HEK293 (cell line): Measurements from ENCODE around the gene VRK3.
A peak's percentile ranks its signal among the peaks of the same experiment; 100 is the strongest.

Source experiments
- CTCF ChIA-PET: fragments of 350-600 bp; formaldehyde crosslinking; extraction: SDS; loops from one replicate; lab custom pipeline; 2021; ENCODE audit warnings: antibody characterized with exemption; lab: Yijun Ruan, JAX
- POLR2A ChIA-PET: fragments of 300-600 bp; formaldehyde crosslinking; extraction: SDS; loops from one replicate; lab custom pipeline; 2020; ENCODE audit warnings: antibody characterized with exemption, inconsistent platforms; lab: Yijun Ruan, JAX
- H3K27ac ChIP-seq: fragments of 200-500 bp; sonication (Bioruptor generic); 2 replicates; pipeline ENCODE4 v1.5.1; 2014; ENCODE audit warnings: low read depth, low read length, control low read depth, inconsistent platforms; ENCODE audit errors: extremely low read depth
- H3K36me3 ChIP-seq, 2 experiments: fragments of 200-500 bp in 1 of 2; sonication (Bioruptor generic) in 1 of 2; 1 replicate in 1 of 2; 2 replicates in 1 of 2; pipeline ENCODE4 v1.5.1; 2014 to 2017; ENCODE audit warnings: inconsistent platforms in 2 of 2, low read length in 2 of 2; ENCODE audit not compliant: control insufficient read depth in 2 of 2, insufficient read depth in 1 of 2
- H3K4me1 ChIP-seq: fragments of 200-500 bp; sonication (Bioruptor generic); 2 replicates; pipeline ENCODE4 v1.5.1; 2014; ENCODE audit warnings: mild to moderate bottlenecking, low read length, inconsistent platforms; ENCODE audit not compliant: control insufficient read depth, insufficient read depth
- H3K4me3 ChIP-seq: 2 replicates; pipeline ENCODE4 v1.5.1; 2011; ENCODE audit warnings: low read depth, mild to moderate bottlenecking, control low read depth, low read length, moderate library complexity
- H3K9me3 ChIP-seq: fragments of 200-500 bp; sonication (Bioruptor generic); 2 replicates; pipeline ENCODE4 v1.5.1; 2014; ENCODE audit warnings: low read depth, low read length, inconsistent platforms; ENCODE audit not compliant: control insufficient read depth, insufficient read depth
- HOXA7 ChIP-seq: sonication (generic); formaldehyde crosslinking; IDR thresholded peaks from 2 replicates; pipeline ENCODE4 v1.8.1; 2022; ENCODE audit warnings: missing genetic modification reagents, borderline replicate concordance
- MZF1 ChIP-seq: fragments of 450-650 bp; formaldehyde crosslinking; IDR thresholded peaks from 2 replicates; pipeline ENCODE4 v1.5.1; 2017; ENCODE audit warnings: missing biosample characterization, missing genetic modification characterization, borderline replicate concordance
- PRDM1 ChIP-seq: fragments of 450-650 bp; formaldehyde crosslinking; IDR thresholded peaks from 2 replicates; pipeline ENCODE4; 2016; ENCODE audit warnings: missing biosample characterization, missing genetic modification characterization
- TCF7L2 ChIP-seq: IDR thresholded peaks from 2 replicates; pipeline ENCODE4 v1.6.1; 2011; ENCODE audit warnings: low read depth, mild to moderate bottlenecking, inconsistent platforms, low read length, moderate library complexity, borderline replicate concordance
- ZFHX2 ChIP-seq: fragments of 450-650 bp; formaldehyde crosslinking; conservative IDR thresholded peaks from 2 replicates; pipeline ENCODE4 v1.5.1; 2016; ENCODE audit warnings: missing biosample characterization, missing genetic modification characterization
- ZNF133 ChIP-seq: fragments of 450-650 bp; formaldehyde crosslinking; IDR thresholded peaks from 2 replicates; pipeline ENCODE4 v1.5.1; 2016; ENCODE audit warnings: missing biosample characterization, missing genetic modification characterization
- ZNF223 ChIP-seq: fragments of 450-650 bp; formaldehyde crosslinking; IDR thresholded peaks from 2 replicates; pipeline ENCODE4 v1.5.1; 2016; ENCODE audit warnings: missing biosample characterization, missing genetic modification characterization
- ZNF354C ChIP-seq: fragments of 450-650 bp; formaldehyde crosslinking; IDR thresholded peaks from 2 replicates; pipeline ENCODE4 v1.5.1; 2016; ENCODE audit warnings: missing biosample characterization, missing genetic modification characterization, low read depth, borderline replicate concordance
- ZNF423 ChIP-seq: fragments of 450-650 bp; formaldehyde crosslinking; IDR thresholded peaks from 2 replicates; pipeline ENCODE4 v1.5.1; 2016; ENCODE audit warnings: missing biosample characterization, missing genetic modification characterization
- ZNF654 ChIP-seq: fragments of 450-650 bp; formaldehyde crosslinking; IDR thresholded peaks from 2 replicates; pipeline ENCODE4 v1.5.1; 2016; ENCODE audit warnings: low read depth, missing biosample characterization, missing genetic modification characterization
- ZNF777 ChIP-seq: fragments of 450-650 bp; formaldehyde crosslinking; IDR thresholded peaks from 2 replicates; pipeline ENCODE4 v1.5.1; 2017; ENCODE audit warnings: missing biosample characterization, missing genetic modification characterization, borderline replicate concordance
- TF ChIP-seq, protein P1 (sequence below): fragments of 450-650 bp; formaldehyde crosslinking; IDR thresholded peaks from 2 replicates; pipeline ENCODE4 v1.5.1; 2016; ENCODE audit warnings: missing biosample characterization, missing genetic modification characterization
- TF ChIP-seq, protein P2 (sequence below): fragments of 450-650 bp; formaldehyde crosslinking; IDR thresholded peaks from 2 replicates; pipeline ENCODE4 v1.5.1; 2017; ENCODE audit warnings: missing biosample characterization, missing genetic modification characterization
- TF ChIP-seq, protein P3 (sequence below): fragments of 450-650 bp; formaldehyde crosslinking; IDR thresholded peaks from 2 replicates; pipeline ENCODE4 v1.5.1; 2016; ENCODE audit warnings: missing biosample characterization, missing genetic modification characterization
- TF ChIP-seq, protein P4 (sequence below): fragments of 450-650 bp; formaldehyde crosslinking; IDR thresholded peaks from 2 replicates; pipeline ENCODE4 v1.5.1; 2016; ENCODE audit warnings: missing biosample characterization, missing genetic modification characterization
- TF ChIP-seq, protein P5 (sequence below): fragments of 450-650 bp; formaldehyde crosslinking; IDR thresholded peaks from 2 replicates; pipeline ENCODE4 v1.5.1; 2016; ENCODE audit warnings: missing biosample characterization, missing genetic modification characterization
- TF ChIP-seq, protein P6 (sequence below): fragments of 450-650 bp; formaldehyde crosslinking; IDR thresholded peaks from 2 replicates; pipeline ENCODE4 v1.5.1; 2016; ENCODE audit warnings: missing biosample characterization, missing genetic modification characterization
- TF ChIP-seq, protein P7 (sequence below): fragments of 450-650 bp; formaldehyde crosslinking; IDR thresholded peaks from 2 replicates; pipeline ENCODE4 v1.5.1; 2016; ENCODE audit warnings: missing biosample characterization, missing genetic modification characterization

VRK3 gene

DNA sequence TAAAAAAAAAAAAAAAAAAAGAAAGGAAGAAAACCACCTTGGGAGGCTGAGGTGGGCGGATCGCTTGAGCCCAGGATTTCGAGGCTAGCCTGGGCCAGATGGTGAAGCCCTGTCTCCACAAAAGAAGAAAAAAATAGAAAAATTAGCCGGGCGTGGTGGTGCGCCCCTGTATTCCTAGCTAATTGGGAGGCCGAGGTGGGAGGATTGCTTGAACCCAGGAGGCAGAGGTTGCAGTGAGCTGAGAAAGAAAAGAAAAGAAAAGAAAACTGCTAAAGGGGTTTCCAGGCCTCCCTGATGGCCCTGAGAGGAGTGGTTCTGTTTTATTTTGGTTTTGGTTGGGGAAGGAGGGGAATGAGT is 1.4 kb upstream of the VRK3 start (continued):
- TF ChIP-seq, protein P1, sequence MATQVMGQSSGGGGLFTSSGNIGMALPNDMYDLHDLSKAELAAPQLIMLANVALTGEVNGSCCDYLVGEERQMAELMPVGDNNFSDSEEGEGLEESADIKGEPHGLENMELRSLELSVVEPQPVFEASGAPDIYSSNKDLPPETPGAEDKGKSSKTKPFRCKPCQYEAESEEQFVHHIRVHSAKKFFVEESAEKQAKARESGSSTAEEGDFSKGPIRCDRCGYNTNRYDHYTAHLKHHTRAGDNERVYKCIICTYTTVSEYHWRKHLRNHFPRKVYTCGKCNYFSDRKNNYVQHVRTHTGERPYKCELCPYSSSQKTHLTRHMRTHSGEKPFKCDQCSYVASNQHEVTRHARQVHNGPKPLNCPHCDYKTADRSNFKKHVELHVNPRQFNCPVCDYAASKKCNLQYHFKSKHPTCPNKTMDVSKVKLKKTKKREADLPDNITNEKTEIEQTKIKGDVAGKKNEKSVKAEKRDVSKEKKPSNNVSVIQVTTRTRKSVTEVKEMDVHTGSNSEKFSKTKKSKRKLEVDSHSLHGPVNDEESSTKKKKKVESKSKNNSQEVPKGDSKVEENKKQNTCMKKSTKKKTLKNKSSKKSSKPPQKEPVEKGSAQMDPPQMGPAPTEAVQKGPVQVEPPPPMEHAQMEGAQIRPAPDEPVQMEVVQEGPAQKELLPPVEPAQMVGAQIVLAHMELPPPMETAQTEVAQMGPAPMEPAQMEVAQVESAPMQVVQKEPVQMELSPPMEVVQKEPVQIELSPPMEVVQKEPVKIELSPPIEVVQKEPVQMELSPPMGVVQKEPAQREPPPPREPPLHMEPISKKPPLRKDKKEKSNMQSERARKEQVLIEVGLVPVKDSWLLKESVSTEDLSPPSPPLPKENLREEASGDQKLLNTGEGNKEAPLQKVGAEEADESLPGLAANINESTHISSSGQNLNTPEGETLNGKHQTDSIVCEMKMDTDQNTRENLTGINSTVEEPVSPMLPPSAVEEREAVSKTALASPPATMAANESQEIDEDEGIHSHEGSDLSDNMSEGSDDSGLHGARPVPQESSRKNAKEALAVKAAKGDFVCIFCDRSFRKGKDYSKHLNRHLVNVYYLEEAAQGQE (tag by site-specific recombination) = no peak
- TF ChIP-seq ZNF133 (tag by site-specific recombination) = no peak
- no peak for TF ChIP-seq ZNF223 (tag by site-specific recombination)
- TF ChIP-seq ZNF654 (tag by site-specific recombination) = no peak
- TF ChIP-seq ZFHX2 (tag by site-specific recombination) = no peak
- TF ChIP-seq, protein P2, sequence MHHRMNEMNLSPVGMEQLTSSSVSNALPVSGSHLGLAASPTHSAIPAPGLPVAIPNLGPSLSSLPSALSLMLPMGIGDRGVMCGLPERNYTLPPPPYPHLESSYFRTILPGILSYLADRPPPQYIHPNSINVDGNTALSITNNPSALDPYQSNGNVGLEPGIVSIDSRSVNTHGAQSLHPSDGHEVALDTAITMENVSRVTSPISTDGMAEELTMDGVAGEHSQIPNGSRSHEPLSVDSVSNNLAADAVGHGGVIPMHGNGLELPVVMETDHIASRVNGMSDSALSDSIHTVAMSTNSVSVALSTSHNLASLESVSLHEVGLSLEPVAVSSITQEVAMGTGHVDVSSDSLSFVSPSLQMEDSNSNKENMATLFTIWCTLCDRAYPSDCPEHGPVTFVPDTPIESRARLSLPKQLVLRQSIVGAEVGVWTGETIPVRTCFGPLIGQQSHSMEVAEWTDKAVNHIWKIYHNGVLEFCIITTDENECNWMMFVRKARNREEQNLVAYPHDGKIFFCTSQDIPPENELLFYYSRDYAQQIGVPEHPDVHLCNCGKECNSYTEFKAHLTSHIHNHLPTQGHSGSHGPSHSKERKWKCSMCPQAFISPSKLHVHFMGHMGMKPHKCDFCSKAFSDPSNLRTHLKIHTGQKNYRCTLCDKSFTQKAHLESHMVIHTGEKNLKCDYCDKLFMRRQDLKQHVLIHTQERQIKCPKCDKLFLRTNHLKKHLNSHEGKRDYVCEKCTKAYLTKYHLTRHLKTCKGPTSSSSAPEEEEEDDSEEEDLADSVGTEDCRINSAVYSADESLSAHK (tag by site-specific recombination) = peak; percentile 63
- no peak for TF ChIP-seq ZNF423
- TF ChIP-seq, protein P3, sequence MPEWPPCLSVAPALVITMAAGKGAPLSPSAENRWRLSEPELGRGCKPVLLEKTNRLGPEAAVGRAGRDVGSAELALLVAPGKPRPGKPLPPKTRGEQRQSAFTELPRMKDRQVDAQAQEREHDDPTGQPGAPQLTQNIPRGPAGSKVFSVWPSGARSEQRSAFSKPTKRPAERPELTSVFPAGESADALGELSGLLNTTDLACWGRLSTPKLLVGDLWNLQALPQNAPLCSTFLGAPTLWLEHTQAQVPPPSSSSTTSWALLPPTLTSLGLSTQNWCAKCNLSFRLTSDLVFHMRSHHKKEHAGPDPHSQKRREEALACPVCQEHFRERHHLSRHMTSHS (tag by site-specific recombination) = no peak

DNA sequence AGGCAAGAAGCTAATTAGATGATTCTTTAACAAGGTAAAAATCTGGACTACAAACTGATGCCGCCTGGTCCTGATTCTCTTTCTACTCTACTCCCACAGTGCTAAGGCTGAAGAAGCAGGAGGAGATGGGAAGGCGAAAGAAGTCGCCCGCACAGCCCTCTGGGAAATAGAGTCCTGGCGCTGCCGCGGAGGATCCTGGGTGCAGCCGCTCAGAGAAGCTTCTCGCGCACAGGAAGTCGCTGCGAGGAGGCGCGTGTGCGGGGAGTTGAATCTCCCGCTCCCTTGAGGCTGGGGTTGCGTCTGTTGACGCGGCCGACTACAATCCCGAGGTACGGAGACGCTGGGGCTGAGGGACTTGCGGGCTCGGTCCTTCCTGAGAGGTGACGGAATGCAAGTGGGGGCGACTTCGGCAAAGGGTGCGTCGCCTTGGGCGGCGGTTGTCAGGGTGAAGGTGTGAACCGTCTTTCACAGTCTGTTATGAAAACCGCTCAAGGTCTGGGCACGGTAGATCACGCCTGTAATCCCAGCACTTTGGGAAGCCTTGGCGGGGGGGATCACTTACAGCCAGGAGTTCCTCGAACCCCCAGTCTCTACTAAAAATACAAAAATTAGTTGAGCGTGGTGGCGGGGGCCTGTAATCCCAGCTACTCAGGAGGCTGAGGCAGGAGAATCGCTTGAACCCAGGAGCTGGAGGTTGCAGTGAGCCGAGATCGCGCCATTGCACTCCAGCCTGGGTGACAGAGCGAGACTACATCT is 800 bp upstream of the VRK3 start, which contains the start of gene ZNF473:
ZNF473 (plus strand) TSS at position 212 of the 756 bp plus-strand sequence. CDS start 5,078 bp downstream, outside the sequence.
- ChIA-PET POLR2A (interaction anchor here (1.0 to 2.4 kb wide), 5 partner anchors 10 to 157 kb away, joined by 3 to 15 read pairs (median 4); partner anchors contain the start of genes ATF5 and NUP62), CTCF (interaction anchor here (0.7 to 1.4 kb wide), 2 partner anchors 42 to 111 kb away, joined by 3 read pairs; no protein-coding TSS in a partner anchor)
- Histone ChIP-seq H3K4me1 (peaks cover 6% of the 10 kb centered on the region), H3K27ac (peak within 1 kb of the TSS; percentile 47; the same call in 1 of the 2 replicates), H3K36me3 (peaks cover 12 to 31% of the 10 kb centered on the region in 2 experiments; a peak in 2 of 3 replicates), H3K4me3 (peak within 1 kb of the TSS; percentile 90), H3K9me3 (no peaks in the 10 kb centered on the region)
- TF ChIP-seq ZNF777 (tag by site-specific recombination) = no peak
- no peak for TF ChIP-seq HOXA7 (CRISPR knock-in tag)
- TF ChIP-seq MZF1 (tag by site-specific recombination) = peak; percentile 69; the same call in 1 of the 2 replicates
- TF ChIP-seq, protein P4, sequence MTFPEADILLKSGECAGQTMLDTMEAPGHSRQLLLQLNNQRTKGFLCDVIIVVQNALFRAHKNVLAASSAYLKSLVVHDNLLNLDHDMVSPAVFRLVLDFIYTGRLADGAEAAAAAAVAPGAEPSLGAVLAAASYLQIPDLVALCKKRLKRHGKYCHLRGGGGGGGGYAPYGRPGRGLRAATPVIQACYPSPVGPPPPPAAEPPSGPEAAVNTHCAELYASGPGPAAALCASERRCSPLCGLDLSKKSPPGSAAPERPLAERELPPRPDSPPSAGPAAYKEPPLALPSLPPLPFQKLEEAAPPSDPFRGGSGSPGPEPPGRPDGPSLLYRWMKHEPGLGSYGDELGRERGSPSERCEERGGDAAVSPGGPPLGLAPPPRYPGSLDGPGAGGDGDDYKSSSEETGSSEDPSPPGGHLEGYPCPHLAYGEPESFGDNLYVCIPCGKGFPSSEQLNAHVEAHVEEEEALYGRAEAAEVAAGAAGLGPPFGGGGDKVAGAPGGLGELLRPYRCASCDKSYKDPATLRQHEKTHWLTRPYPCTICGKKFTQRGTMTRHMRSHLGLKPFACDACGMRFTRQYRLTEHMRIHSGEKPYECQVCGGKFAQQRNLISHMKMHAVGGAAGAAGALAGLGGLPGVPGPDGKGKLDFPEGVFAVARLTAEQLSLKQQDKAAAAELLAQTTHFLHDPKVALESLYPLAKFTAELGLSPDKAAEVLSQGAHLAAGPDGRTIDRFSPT = no peak
- TF ChIP-seq, protein P5, sequence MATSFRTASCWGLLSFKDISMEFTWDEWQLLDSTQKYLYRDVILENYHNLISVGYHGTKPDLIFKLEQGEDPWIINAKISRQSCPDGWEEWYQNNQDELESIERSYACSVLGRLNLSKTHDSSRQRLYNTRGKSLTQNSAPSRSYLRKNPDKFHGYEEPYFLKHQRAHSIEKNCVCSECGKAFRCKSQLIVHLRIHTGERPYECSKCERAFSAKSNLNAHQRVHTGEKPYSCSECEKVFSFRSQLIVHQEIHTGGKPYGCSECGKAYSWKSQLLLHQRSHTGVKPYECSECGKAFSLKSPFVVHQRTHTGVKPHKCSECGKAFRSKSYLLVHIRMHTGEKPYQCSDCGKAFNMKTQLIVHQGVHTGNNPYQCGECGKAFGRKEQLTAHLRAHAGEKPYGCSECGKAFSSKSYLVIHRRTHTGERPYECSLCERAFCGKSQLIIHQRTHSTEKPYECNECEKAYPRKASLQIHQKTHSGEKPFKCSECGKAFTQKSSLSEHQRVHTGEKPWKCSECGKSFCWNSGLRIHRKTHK (tag by site-specific recombination) = no peak
- TF ChIP-seq, protein P6, sequence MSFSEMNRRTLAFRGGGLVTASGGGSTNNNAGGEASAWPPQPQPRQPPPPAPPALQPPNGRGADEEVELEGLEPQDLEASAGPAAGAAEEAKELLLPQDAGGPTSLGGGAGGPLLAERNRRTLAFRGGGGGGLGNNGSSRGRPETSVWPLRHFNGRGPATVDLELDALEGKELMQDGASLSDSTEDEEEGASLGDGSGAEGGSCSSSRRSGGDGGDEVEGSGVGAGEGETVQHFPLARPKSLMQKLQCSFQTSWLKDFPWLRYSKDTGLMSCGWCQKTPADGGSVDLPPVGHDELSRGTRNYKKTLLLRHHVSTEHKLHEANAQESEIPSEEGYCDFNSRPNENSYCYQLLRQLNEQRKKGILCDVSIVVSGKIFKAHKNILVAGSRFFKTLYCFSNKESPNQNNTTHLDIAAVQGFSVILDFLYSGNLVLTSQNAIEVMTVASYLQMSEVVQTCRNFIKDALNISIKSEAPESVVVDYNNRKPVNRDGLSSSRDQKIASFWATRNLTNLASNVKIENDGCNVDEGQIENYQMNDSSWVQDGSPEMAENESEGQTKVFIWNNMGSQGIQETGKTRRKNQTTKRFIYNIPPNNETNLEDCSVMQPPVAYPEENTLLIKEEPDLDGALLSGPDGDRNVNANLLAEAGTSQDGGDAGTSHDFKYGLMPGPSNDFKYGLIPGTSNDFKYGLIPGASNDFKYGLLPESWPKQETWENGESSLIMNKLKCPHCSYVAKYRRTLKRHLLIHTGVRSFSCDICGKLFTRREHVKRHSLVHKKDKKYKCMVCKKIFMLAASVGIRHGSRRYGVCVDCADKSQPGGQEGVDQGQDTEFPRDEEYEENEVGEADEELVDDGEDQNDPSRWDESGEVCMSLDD (tag by site-specific recombination) = no peak; the same call in 1 of the 2 replicates
- TF ChIP-seq, protein P7, sequence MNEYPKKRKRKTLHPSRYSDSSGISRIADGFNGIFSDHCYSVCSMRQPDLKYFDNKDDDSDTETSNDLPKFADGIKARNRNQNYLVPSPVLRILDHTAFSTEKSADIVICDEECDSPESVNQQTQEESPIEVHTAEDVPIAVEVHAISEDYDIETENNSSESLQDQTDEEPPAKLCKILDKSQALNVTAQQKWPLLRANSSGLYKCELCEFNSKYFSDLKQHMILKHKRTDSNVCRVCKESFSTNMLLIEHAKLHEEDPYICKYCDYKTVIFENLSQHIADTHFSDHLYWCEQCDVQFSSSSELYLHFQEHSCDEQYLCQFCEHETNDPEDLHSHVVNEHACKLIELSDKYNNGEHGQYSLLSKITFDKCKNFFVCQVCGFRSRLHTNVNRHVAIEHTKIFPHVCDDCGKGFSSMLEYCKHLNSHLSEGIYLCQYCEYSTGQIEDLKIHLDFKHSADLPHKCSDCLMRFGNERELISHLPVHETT (tag by site-specific recombination) = no peak
- TF ChIP-seq ZNF354C (tag by site-specific recombination) = no peak
- no peak for TF ChIP-seq PRDM1 (tag by site-specific recombination)
- TF ChIP-seq TCF7L2 = no peak
